WI38 (cell line): Measurements from ENCODE around the gene ACSS1.

Experiments
- H3K4me3 ChIP-seq: 2 replicates; pipeline ENCODE4 v1.5.1; 2011; ENCODE audit warnings: low read depth, mild to moderate bottlenecking, control low read depth, low read length
- CTCF ChIP-seq: IDR thresholded peaks from 2 replicates; pipeline ENCODE4 v1.5.1; 2012; ENCODE audit warnings: low read depth, mild to moderate bottlenecking, control low read depth, low read length

Gene ACSS1

GRCh38 chr20:24961384-24962181, 96.4 kb downstream of the ACSS1 start:
- TF ChIP-seq CTCF: no peak
- H3K4me3 ChIP-seq: no peak overlapping the region

- TF ChIP-seq CTCF: no peak
These were observed 97.1 kb downstream of the ACSS1 start for GRCh38 chr20:24960861-24961260.

GRCh38 chr20:24960302-24960801, 97.6 kb downstream of the ACSS1 start:
- no peak for TF ChIP-seq CTCF
- H3K4me3 ChIP-seq: no peak overlapping the region

More at GRCh38 chr20:24960861-24961260, 97.1 kb downstream of the ACSS1 start:
- H3K4me3 ChIP-seq: no peak overlapping the region

GRCh38 chr20:24959591-24960301, 98.2 kb downstream of the ACSS1 start:
- TF ChIP-seq CTCF: no peak
- no peak overlapping the region for H3K4me3 ChIP-seq

GRCh38 chr20:24958506-24959385, 99.2 kb downstream of the ACSS1 start:
- H3K4me3 ChIP-seq: no peak overlapping the region
- no peak for TF ChIP-seq CTCF

GRCh38 chr20:24957326-24958016, 100.5 kb downstream of the ACSS1 start:
- TF ChIP-seq CTCF: no peak
- H3K4me3 ChIP-seq: no peak overlapping the region
